Measurements from ENCODE around the gene SMARCC2.
"Not testable (repeated sequence)": the region's sequence is repeated elsewhere in the genome, so short reads cannot be mapped to it uniquely, and the experiment has no call there.

The SMARCC2 gene

DNA sequence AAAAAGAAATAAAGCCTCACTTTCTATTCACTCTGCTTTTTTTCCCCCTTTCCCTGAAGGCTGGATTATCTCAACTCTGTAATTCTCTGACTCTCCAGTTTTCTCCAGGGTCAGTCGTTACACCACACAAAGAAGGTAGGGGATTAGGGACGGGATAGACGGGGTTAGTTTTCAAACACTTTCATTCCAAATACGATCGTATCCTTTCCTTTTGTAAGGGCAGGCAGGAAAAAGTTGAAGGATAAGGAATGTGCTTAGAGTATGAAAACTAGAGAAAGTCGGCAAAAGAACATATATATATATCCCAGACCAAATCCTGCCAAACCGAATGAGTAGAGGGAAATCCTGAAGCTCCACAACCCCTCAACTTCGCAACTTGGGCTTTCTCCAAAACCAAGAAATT, 61.8 kb downstream of the SMARCC2 start:
- in situ Hi-C loops (cut with MboI; ENCODE audit: low sequenced_read_pairs): loop anchor here (10.0 kb wide), 1 partner anchor 337 kb away; the partner anchor contains the start of gene SPRYD4

DNA sequence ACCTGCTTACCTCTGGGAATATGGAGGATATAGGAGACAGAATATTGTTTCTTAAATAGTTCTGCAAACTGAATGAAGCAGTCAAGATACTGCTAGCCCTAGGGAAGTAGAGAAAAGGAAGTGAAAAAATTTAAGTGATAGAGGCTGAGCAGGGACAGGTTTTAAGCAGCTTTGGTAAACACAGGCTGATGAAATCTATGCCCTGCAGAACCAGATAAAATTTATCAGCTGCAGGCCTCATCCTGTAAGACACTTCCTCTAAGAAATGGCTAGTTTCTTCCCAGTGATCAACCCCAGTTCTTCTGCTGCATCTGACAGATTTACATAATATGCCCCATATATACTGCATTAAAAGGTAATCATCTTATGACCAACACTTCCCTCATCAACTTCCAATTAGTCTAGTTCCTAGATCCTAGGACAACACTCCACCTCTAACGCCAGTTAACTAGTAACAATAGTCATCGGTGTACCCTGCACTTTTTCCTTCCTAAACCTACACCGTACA, 62.5 kb downstream of the SMARCC2 start:
- in situ Hi-C loops (cut with MboI; ENCODE audit: low sequenced_read_pairs): loop anchor here (10.0 kb wide), 1 partner anchor 338 kb away; the partner anchor contains the start of gene SPRYD4

DNA sequence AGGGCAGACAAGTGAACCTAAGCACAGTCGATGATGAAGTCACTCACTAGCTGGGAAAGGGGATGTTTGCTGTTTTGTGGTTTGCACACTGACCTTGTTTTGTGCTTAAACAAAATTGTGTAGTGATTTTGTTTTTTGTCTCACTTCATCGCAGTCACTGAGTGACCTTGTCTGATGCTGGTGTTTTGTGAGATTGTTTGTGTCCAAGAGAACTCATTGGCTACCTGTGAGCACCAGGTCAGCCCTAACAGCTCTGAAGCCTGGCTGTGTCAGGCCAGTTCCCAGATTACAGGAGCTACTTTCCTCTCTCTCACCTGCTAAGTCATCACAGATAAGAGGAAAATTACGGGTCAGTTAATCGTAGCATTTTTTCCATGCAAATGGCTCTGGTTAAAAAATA, 65.2 kb downstream of the SMARCC2 start:
- in situ Hi-C loops (cut with MboI; ENCODE audit: low sequenced_read_pairs): loop anchor here (10.0 kb wide), 1 partner anchor 341 kb away; the partner anchor contains the start of gene SPRYD4

DNA sequence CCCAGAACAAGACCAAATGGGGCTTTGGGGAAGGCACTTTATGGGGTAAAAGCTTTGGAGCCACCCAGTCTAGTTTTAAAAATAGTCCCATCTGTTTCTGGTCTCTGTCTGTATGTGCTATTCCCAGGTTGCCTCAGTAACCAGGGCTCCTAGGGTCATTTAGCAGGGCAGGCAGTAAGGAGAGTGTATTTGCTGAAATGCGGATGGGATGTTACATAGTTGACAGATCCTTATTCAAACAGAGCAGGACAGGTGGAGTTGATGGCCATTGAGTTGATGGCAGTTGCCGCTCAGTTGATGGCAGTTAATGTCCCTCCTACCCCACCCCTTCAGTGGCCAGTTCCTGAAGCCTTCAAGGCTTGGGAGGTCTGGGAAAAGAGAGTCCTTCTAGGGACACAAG, 66.6 kb downstream of the SMARCC2 start:
- in situ Hi-C loops (cut with MboI; ENCODE audit: low sequenced_read_pairs): loop anchor here (10.0 kb wide), 1 partner anchor 342 kb away; the partner anchor contains the start of gene SPRYD4

DNA sequence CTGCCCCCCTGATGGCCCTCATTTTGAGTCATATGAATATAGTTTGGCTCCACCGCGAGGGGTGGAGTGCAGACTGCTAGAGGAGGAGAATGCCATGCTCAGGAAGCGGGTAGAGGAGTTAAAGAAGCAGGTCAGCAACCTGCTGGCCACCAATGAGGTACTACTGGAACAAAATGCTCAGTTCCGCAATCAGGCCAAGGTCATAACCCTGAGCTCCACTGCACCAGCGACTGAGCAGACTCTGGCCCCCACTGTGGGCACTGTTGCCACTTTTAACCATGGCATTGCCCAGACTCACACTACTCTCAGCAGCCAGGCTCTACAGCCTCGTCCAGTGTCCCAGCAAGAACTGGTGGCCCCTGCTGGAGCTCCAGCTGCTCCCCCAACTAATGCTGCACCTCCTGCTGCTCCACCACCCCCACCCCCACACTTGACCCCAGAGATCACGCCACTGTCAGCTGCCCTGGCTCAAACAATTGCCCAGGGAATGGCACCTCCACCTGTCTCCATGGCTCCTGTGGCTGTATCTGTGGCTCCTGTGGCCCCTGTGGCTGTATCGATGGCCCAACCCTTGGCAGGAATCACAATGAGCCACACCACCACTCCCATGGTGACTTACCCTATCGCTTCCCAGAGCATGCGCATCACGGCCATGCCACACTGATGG, 67.9 kb downstream of the SMARCC2 start:
- in situ Hi-C loops (cut with MboI; ENCODE audit: low sequenced_read_pairs): loop anchor here (10.0 kb wide), 1 partner anchor 343 kb away; the partner anchor contains the start of gene SPRYD4

DNA sequence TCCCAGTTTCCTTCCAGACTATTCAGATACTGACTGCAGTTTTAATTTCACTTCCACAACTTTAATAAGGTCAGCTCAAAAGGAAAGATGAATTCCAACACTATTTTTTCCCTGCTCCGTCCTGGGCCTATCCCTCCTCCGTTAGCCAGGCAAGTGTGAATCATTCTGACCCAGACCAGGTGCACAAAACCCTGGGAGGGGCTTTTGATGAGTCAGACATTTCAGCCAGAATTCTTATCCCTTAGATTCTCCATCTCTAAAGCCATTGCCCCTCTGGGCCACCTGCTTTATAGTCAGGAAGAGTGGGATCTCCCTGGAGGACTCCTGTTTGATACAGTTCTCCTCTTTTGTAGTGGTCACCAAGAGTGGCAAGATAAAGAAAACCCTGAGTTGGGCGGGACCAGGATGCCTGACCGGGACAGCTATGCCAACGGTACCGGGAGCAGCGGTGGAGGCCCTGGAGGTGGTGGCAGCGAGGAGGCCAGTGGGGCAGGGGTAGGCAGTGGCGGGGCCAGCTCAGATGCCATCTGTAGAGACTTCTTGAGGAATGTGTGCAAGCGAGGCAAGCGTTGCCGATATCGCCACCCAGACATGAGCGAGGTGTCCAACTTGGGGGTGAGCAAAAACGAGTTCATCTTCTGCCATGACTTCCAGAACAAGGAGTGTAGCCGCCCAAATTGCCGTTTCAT, 69.0 kb downstream of the SMARCC2 start:
- in situ Hi-C loops (cut with MboI; ENCODE audit: low sequenced_read_pairs): loop anchor here (10.0 kb wide), 1 partner anchor 344 kb away; the partner anchor contains the start of gene SPRYD4

DNA sequence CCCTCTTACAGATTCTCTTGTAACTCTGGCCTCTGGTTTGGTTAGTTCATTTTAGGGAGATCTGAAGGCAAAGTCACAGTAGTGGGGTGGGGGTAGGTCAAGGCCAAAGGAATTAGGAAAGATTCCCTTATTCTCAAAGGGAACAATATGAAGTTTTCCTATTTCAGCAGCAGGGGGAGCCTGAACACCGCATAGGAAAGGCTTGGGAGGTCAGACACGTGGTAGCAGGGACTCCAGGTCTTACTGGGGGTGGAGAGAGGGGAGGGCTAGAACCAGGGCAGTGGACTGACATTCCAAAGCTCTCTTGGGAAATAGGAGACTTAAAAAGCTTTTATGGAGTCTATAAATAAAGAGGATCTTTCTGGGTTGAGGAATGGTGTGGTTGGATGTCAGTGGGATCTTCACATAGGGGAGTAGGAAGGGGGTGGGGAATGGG, 69.9 kb downstream of the SMARCC2 start:
- in situ Hi-C loops (cut with MboI; ENCODE audit: low sequenced_read_pairs): no loop called here

DNA sequence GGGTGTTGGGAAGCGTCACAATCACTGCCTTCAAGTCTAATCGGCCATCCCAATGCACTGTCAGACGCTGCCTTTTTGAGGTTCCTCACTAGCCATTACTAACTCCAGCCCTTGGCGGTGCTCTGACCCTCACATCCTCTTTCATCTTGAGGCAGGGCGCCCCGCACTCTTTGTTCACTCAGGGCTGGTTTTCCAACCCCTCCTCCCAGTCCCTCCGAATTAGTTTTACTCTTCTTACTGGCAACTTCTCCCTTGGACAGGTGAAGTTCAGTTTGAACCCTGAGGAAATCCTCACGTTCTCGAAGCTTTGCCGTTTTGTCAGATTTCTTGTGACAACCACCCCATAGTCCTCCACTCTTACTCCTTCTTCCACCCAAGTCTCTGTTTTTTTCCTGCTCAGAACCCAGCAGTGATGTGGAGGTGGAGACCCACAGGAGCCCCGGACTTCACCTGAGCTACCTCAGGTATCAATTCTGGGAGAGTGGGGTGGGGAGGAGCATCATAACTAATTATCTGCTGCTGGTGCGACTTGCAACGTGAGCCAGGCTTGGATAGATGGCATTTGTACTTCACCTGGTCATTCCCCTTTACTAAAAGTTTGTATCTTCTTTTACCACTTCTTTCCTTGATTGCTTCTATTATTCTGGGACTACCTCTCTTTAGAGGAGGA, 70.5 kb downstream of the SMARCC2 start:
- in situ Hi-C loops (cut with MboI; ENCODE audit: low sequenced_read_pairs): no loop called here

DNA sequence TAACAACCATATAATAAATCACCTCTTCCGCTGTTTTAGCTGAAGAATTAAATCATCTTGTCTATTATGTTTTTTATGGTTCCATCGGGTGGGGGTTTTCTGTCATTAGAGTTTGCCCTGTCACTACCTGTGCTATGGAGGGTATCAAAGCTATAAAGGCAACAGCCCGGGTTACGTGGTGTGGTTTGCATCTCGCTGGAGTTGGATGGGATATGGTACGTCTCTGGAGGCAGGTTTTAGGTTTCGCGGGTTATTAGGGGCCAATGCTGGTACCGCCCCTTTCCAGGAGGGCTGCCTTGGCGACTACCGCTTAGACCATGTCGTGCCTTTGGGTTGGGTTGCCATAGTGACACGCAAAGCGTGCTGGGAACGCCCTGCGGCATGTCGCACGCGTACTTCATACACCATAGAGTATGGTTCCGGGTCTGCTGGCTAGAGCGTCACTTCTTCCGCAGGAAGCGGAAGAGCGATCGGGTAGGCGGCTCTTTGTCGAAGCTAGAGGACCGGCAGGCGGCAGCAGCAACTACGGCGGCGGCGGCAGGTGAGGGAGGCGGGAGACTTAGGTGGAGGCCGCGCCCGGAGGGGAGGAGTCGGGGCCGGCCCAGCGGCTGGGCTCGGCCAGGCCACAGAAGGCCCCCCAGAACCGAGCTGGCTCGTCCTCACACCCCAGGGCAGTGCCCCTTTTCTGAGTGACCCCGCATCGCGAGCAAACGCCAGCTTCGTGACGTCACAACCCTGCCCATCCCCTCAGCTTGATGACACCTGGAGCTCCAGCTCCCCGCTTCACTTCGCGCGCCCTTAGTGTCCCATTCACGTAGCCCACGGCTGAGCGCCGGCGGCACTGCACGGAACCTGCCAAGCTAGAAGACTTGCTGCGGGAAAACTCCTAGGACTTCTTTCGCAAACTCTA, 71.2 kb downstream of the SMARCC2 start, which contains the start of gene ZC3H10:
Gene ZC3H10 (plus strand): TSS at position 489 of the 910 bp plus-strand sequence. CDS start 2,297 bp downstream, outside the sequence.
- in situ Hi-C loops (cut with MboI; ENCODE audit: low sequenced_read_pairs): no loop called here

DNA sequence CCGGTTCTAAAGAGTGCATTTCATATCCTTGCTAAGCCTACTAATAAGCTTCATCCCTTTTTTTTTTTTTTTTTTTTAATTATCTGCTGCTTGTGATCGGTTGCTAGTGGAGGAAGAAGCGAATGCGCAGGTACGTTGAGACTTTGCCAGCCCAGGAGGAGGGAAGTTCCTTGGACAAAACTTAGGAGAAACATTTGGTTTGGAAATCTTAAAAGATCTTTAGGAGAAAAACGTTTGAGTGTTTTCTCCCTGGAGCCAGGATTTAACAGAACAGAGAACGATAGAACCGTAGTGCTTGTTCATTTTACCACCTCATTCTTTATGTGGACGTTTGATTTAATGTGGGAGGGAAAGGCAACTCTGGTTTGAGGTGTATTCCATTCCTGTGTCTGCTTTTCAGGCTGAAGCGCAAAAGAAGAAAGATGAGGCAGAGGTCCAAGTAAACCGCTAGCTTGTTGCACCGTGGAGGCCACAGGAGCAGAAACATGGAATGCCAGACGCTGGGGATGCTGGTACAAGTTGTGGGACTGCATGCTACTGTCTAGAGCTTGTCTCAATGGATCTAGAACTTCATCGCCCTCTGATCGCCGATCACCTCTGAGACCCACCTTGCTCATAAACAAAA, 72.1 kb downstream of the SMARCC2 start:
- in situ Hi-C loops (cut with MboI; ENCODE audit: low sequenced_read_pairs): not testable (repeated sequence)

DNA sequence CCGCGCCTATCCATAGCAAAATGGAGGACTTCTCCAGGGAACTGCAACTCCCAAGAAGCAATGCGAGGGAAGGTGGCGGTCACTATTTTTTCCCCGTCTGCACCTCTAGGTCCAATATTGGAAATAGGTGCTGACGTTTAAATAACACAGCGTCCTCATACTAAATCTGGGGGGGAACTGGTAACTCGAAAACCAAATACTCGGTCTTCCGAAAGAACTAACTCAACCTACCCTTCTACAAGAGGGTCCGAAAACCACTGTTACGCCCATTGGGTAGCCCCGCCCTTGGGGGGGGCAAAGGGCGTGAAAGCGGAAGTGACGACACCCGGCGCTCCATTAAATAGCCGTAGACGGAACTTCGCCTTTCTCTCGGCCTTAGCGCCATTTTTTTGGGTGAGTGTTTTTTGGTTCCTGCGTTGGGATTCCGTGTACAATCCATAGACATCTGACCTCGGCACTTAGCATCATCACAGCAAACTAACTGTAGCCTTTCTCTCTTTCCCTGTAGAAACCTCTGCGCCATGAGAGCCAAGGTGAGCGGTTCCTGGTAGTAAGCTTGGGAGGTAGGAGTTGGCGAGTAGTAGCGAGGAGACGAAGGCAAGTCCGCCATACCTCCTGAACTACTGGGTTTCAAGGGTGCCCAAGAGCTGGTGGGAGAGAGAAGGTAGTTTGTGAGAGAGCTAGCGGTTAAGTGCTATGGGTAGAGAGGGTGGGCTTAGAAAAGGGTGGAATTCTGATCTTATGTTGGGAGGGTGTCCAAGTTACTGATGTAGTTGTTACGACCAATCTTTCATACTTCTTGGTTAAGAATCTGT, 72.8 kb downstream of the SMARCC2 start, which contains the start of gene RPL41:
Gene RPL41 (plus strand): TSS at position 367 of the 815 bp plus-strand sequence.
- in situ Hi-C loops (cut with MboI; ENCODE audit: low sequenced_read_pairs): no loop called here

DNA sequence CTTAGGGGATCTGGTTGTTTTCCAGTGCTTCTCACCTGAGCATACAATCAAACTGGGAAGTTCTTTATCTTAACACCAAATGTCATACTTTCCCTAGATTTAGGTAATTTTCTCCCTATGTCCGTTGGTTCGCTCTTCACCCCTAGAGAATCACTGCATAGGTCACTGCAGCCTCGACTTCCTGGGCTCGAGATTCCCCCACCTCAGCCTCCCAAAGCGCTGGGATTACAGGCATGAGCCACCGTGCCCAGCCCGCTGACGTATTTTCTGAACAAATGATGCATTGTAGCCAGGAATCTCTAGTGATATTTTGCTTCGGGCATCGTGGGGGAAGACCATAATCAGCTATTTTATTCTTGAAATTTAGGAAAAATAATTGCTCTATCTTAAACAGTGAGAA, 74.0 kb downstream of the SMARCC2 start:
- in situ Hi-C loops (cut with MboI; ENCODE audit: low sequenced_read_pairs): no loop called here

DNA sequence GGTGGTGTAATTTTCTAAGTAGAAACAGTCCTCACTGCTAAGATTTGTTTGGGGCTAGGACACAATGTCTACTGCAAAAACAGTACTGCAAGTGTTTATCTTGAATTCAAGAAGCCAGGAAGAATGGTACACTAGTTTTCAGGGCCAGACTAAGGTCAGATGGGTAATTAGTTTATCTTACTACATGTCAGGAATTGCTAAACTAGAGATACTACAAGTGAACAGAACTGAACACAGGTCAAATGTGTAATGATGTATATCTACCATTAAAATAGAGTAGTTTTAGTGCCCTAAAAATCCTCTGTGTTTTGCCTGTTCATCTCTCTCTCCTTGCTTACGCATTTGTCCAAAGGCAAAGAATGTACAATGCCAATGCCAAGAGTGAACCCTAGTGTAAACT, 75.2 kb downstream of the SMARCC2 start:
- in situ Hi-C loops (cut with MboI; ENCODE audit: low sequenced_read_pairs): no loop called here
